Mucosa of descending colon (tissue), 3 donors: ENCODE results near the gene SH2D3A. TPM values are rescaled to one million over a fixed set of nuclear protein-coding genes. Genes with fewer than 3 reads are reported as not detected.

ENCODE experiments used
- ATAC-seq: fragments of 200-7000 bp; cut with Tn5 transposase; one replicate; pipeline ENCODE4 v1.9.1; 2020; ENCODE audit warnings: mild to moderate bottlenecking, moderate library complexity
- DNase-seq, 3 donors: peaks; one replicate each; pipeline ENCODE4 v3.0.0-alpha.2; 2020
- H3K36me3 ChIP-seq: fragments of 200-600 bp; one replicate; pipeline ENCODE4 v1.8.0; 2021; ENCODE audit warnings: low read depth, mild to moderate bottlenecking
- H3K4me1 ChIP-seq: fragments of 200-600 bp; one replicate; pipeline ENCODE4 v1.8.0; 2021; ENCODE audit warnings: low read depth, mild to moderate bottlenecking
- H3K4me3 ChIP-seq: fragments of 200-600 bp; one replicate; pipeline ENCODE4 v1.8.0; 2021; ENCODE audit warnings: mild to moderate bottlenecking
- H3K9me3 ChIP-seq: fragments of 200-600 bp; one replicate; pipeline ENCODE4 v1.8.0; 2021; ENCODE audit warnings: mild to moderate bottlenecking
- intact Hi-C, 2 donors: fragments of 100-400 bp; cut with DNase I in 1 of 2; cut with micrococcal nuclease in 1 of 2; formaldehyde crosslinking; loops; one replicate each; pipeline versions ENCODE4 v1.11.0 to v1.11.1; 2022; cut with DNase I, micrococcal nuclease
- total RNA-seq, 3 donors: library from RNA; stranded (reverse); fragmentation: NEBNext Ultra II Directional in 2 of 3; extraction: Animal tissue kit (Norgen Biotek cat#: 25700) in 2 of 3; gene quantifications; one replicate each; pipeline versions ENCODE4 v1.2.1 to v1.2.4, GENCODE V29; 2021 to 2023
- TF ChIP-seq, protein P1 (sequence below): fragments of 200-600 bp; IDR thresholded peaks from one replicate; pipeline ENCODE4 v1.8.0; 2022; ENCODE audit warnings: antibody characterized with exemption, mild to moderate bottlenecking
- donor health status: DM: no; HTN: no; CAD: no; lungs with moderate emphysema.
- donor health status: DM: no; HTN: no; CAD: no.
- donor health status: DM: no; HTN: yes; CAD: no.

Gene SH2D3A
- total RNA-seq, 3 donors from 2014 or later: 26.4 to 80.5 (median 40.5) TPM

DNA sequence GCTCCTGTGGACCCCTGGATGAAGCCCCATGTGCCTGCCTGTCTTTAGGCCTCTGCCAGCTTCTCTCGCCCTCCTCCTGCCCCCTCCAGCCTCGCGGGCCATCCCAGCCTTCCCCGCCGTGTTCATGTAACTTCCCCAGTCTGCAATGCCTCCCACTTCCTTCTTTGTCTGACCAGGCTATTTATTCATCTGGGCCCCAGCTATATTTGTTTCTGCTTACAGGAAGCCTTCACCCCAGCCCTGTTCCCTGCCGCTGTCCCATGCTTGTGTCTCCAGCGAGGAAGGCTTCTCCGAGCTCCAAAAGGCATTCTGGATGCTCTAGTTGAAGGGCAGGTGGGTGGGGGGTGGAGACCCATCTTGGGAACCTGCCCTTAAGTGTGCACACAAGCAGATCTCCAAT lies 38.9 kb downstream of the SH2D3A start:
- TF ChIP-seq, protein P1, sequence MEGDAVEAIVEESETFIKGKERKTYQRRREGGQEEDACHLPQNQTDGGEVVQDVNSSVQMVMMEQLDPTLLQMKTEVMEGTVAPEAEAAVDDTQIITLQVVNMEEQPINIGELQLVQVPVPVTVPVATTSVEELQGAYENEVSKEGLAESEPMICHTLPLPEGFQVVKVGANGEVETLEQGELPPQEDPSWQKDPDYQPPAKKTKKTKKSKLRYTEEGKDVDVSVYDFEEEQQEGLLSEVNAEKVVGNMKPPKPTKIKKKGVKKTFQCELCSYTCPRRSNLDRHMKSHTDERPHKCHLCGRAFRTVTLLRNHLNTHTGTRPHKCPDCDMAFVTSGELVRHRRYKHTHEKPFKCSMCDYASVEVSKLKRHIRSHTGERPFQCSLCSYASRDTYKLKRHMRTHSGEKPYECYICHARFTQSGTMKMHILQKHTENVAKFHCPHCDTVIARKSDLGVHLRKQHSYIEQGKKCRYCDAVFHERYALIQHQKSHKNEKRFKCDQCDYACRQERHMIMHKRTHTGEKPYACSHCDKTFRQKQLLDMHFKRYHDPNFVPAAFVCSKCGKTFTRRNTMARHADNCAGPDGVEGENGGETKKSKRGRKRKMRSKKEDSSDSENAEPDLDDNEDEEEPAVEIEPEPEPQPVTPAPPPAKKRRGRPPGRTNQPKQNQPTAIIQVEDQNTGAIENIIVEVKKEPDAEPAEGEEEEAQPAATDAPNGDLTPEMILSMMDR: no peak
- DNase-seq (peak in 1 of 3 donors; percentile 59), ATAC-seq (no peak)
- Histone ChIP-seq H3K9me3 (no peaks in the 10 kb centered on the region), H3K4me1 (peaks cover 7% of the 10 kb centered on the region), H3K36me3 (no peaks in the 10 kb centered on the region), H3K4me3 (no peak overlapping the region)
- intact Hi-C loops: no loop called here

DNA sequence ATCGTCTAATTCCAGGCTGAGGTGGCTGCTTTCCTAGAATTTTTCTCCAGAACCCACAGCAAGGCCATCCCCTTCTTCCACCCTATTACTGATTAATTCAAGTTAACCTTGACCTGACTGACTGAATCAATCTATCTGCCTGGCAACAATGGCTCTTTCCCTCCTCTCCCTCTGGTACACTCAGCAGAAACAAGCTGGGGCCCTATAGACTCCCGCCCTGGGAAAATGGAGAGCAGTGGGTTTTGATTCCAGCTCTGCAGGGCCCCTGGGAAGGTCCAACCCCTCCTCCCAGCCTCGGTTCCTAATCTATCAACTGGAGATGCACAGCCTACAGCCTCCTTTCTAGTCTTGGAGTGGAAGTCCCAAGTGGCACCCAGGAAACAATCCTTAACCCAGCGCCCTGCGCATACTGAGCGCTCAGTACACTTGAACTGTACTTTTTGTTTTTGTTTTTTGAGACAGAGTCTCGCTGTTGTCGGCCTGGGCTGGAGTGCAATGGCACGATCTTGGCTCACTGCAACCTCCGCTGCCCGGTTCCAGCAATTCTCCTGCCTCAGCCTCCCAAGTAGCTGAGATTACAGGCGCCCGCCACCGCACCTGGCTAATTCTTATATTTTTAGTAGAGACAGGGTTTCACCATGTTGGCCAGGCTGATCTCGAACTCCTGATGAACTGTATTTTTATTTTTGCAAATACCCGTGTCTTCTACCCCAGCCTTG lies 41.6 kb downstream of the SH2D3A start:
- TF ChIP-seq, protein P1: no peak
- Histone ChIP-seq H3K9me3 (no peaks in the 10 kb centered on the region), H3K4me3 (no peak overlapping the region), H3K36me3 (no peaks in the 10 kb centered on the region), H3K4me1 (peaks cover 7% of the 10 kb centered on the region)
- ATAC-seq (no peak), DNase-seq (peak in 1 of 3 donors; percentile 7)
- intact Hi-C loops: no loop called here

DNA sequence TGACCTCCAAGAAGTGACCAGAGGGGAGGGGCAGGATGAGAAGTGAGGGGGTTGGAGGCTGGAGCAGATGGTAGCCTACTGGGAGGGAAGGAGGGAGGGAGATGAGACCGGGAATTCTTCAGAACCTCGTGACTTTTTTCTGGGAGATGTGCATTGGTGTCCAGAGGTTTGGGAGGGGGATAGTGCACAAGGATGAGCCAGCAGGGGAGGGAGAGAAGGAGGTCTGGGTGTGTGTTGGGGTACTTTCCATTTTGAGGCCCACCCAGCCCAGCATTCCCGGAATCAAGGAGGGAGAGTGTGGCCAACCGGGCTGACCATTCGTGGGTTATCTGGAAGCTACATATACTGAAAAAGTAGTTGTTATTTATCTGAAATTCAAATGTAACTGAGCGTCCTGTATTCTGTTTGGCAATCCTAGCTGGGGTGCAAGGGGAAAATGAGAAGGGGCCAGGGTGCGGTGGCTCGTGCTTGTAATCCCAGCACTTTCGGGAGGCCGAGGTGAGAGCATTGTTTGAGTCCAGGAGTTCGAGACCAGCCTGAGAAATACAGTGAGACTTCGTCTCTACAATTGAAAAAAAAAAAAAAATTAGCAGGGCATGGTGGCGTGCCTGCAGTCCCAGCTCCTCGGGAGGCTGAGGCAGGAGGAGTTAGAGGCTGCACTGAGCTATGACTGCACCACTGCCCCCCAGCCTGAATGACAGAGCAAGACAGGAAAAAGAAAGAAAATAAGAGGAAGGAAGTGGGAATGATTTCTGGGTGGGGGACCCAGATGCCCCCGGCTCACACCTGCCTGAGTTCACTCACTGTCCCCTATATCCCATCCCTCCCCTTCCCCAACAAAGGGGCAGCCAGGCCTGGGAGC lies 42.4 kb downstream of the SH2D3A start:
- H3K36me3 ChIP-seq: no peaks in the 10 kb centered on the region
- DNase-seq (peak in 1 of 3 donors; percentile 10), ATAC-seq (no peak)
- intact Hi-C loops: no loop called here
- H3K4me3 ChIP-seq: no peak overlapping the region
- peaks cover 3% of the 10 kb centered on the region for H3K4me1 ChIP-seq
- TF ChIP-seq, protein P1: no peak
- no peaks in the 10 kb centered on the region for H3K9me3 ChIP-seq

DNA sequence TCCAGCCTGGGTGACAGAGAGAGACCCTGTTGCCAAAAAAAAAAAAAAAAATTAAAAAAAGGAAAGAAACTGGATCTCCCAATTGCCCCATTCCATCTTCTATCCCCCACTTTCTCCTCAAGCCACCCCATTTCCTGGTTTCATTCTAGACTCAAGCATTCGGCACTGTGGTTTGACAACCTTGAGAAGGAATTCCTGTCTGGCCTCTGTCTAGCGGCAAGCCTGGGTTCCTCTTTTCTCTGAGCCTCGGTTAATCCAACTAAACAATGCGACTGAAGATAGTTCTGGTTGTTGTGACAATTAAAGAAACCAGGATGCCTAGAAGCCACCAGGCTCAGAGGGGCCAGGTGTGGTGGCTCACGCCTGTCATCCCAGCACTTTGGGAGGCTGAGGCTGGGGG lies 43.5 kb downstream of the SH2D3A start:
- TF ChIP-seq, protein P1: no peak
- ATAC-seq (no peak), DNase-seq (no peak)
- H3K4me1 ChIP-seq: no peaks in the 10 kb centered on the region
- H3K36me3 ChIP-seq: no peaks in the 10 kb centered on the region
- H3K9me3 ChIP-seq: no peaks in the 10 kb centered on the region
- intact Hi-C loops: no loop called here
- no peak overlapping the region for H3K4me3 ChIP-seq

DNA sequence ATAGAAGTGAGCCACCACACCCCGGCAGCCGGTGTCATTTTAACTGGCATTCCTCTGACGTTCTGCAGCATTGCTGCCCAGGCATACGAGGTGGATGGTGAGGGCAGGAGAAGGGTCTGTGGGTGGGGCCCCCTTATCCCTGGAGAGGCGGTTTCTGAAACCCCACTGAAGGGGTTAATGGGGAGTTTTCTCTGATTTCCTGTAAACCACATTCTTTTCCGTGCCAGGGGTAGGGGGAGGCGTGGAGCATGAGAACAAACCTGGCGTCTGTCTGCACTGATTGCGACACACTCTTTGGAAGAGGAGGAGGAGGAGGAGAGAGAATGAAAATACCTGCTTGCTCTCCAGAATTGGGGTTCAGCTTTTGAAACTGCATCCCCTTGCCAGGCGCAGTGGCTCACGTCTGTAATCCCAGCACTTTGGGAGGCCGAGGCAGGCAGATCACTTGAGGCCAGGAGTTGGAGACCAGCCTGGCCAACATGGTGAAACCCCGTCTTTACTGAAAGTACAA lies 44.1 kb downstream of the SH2D3A start:
- H3K4me3 ChIP-seq: no peak overlapping the region
- no peaks in the 10 kb centered on the region for H3K36me3 ChIP-seq
- TF ChIP-seq, protein P1: no peak
- H3K9me3 ChIP-seq: no peaks in the 10 kb centered on the region
- no peaks in the 10 kb centered on the region for H3K4me1 ChIP-seq
- DNase-seq: peak in 1 of 3 donors; percentile 49
- intact Hi-C loops: no loop called here
- ATAC-seq: no peak
